ENCODE data around the gene RNFT2.

The RNFT2 gene

DNA sequence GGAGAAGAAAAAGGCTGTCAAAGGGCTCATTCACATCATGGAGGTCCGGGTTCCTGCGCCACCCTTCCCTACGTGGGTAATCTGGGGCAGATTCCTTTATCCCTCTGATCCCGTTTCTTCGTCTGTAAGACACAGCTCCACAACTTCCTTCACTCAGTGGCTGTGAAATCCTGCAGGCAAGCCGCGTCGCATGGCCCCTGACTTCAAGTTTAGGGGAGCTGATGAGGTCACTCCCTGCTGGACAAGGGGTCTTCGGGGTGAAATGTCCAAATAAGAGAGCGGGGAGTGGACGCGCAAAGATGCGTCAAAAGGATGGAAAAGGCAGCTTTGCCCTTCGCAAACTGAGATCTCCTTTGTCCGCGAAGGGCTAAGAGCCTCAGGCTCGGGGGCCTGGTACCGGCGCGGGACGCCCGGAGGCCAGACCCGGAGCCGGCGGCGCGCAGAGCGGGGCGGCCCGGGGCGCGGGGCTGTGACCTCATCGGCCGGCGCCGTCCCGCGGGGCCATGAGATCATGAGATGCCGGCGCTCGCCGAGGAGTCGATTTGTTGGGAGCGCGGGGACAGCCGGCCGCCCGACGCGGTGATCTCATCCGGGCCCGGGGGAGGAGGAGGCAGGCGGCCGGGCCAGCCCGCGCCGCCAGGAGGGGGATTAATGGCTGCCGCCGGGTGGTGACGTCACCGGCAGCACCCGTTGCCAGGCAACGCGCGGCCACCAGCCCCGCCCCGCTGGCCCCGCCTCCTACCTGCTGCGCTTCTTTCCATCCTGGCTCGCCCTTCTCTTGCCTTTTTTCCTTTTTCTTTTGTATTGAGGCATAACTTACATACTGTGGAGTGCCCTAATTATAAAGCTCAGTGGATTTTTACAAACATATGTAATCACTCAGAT lies 81.1 kb downstream of the RNFT2 start (continued):
- TF ChIP-seq ZNF112 (tag by site-specific recombination; IDR thresholded peaks at IDR 0.05) (no peak), ZNF174 (tag by site-specific recombination; IDR thresholded peaks at IDR 0.05) (no peak), KLF7 (tag by site-specific recombination; IDR thresholded peaks at IDR 0.05; ENCODE audit: borderline replicate concordance) (no peak), ZFHX2 (tag by site-specific recombination; conservative IDR thresholded peaks at IDR 0.05) (peak; percentile 77), ZNF214 (tag by site-specific recombination; IDR thresholded peaks at IDR 0.05; ENCODE audit: borderline replicate concordance) (no peak), ZNF16 (tag by site-specific recombination; IDR thresholded peaks at IDR 0.05; ENCODE audit: low read depth) (no peak), ZNF10 (tag by site-specific recombination; IDR thresholded peaks at IDR 0.05) (0 out of 2 replicates have a peak, but pooled peaks have one; percentile 34), YY1 (tag by site-specific recombination; IDR thresholded peaks at IDR 0.05) (peak; percentile 87), OSR2 (tag by site-specific recombination; IDR thresholded peaks at IDR 0.05) (peak; percentile 42; the same call in 1 of the 2 replicates), ZBTB17 (tag by site-specific recombination; IDR thresholded peaks at IDR 0.05) (peak; percentile 87; the same call in 1 of the 2 replicates), KLF8 (tag by site-specific recombination; IDR thresholded peaks at IDR 0.05) (peak; percentile 82), IKZF3 (tag by site-specific recombination; IDR thresholded peaks at IDR 0.05) (peak; percentile 94), ZNF133 (tag by site-specific recombination; IDR thresholded peaks at IDR 0.05) (no peak), SP3 (tag by site-specific recombination; IDR thresholded peaks at IDR 0.05) (peak; percentile 78), ZNF23 (tag by site-specific recombination; IDR thresholded peaks at IDR 0.05; ENCODE audit: borderline replicate concordance) (no peak), ZNF140 (tag by site-specific recombination; IDR thresholded peaks at IDR 0.05) (no peak), ZNF391 (tag by site-specific recombination; IDR thresholded peaks at IDR 0.05; ENCODE audit: borderline replicate concordance, low read depth) (no peak), ZBTB8A (tag by site-specific recombination; IDR thresholded peaks at IDR 0.05) (peak; percentile 46), ZNF341 (tag by site-specific recombination; IDR thresholded peaks at IDR 0.05; ENCODE audit: low read depth) (peak; percentile 61), HOXD13 (CRISPR knock-in tag; IDR thresholded peaks at IDR 0.05; ENCODE audit: borderline replicate concordance) (no peak), ZBTB1 (tag by site-specific recombination; IDR thresholded peaks at IDR 0.05) (0 out of 2 replicates have a peak, but pooled peaks have one; percentile 21), ZNF529 (tag by site-specific recombination; IDR thresholded peaks at IDR 0.05; ENCODE audit: insufficient replicate concordance) (no peak), ZNF416 (tag by site-specific recombination; IDR thresholded peaks at IDR 0.05) (no peak), ZNF571 (tag by site-specific recombination; IDR thresholded peaks at IDR 0.05) (no peak), ZNF521 (tag by site-specific recombination; IDR thresholded peaks at IDR 0.05) (no peak), ZNF677 (tag by site-specific recombination; IDR thresholded peaks at IDR 0.05) (0 out of 2 replicates have a peak, but pooled peaks have one; percentile 7), YY2 (tag by site-specific recombination; IDR thresholded peaks at IDR 0.05) (peak; percentile 79), GLI4 (tag by site-specific recombination; IDR thresholded peaks at IDR 0.05) (no peak)
- TF ChIP-seq, protein P1, sequence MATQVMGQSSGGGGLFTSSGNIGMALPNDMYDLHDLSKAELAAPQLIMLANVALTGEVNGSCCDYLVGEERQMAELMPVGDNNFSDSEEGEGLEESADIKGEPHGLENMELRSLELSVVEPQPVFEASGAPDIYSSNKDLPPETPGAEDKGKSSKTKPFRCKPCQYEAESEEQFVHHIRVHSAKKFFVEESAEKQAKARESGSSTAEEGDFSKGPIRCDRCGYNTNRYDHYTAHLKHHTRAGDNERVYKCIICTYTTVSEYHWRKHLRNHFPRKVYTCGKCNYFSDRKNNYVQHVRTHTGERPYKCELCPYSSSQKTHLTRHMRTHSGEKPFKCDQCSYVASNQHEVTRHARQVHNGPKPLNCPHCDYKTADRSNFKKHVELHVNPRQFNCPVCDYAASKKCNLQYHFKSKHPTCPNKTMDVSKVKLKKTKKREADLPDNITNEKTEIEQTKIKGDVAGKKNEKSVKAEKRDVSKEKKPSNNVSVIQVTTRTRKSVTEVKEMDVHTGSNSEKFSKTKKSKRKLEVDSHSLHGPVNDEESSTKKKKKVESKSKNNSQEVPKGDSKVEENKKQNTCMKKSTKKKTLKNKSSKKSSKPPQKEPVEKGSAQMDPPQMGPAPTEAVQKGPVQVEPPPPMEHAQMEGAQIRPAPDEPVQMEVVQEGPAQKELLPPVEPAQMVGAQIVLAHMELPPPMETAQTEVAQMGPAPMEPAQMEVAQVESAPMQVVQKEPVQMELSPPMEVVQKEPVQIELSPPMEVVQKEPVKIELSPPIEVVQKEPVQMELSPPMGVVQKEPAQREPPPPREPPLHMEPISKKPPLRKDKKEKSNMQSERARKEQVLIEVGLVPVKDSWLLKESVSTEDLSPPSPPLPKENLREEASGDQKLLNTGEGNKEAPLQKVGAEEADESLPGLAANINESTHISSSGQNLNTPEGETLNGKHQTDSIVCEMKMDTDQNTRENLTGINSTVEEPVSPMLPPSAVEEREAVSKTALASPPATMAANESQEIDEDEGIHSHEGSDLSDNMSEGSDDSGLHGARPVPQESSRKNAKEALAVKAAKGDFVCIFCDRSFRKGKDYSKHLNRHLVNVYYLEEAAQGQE (tag by site-specific recombination; IDR thresholded peaks at IDR 0.05) = no peak
- TF ChIP-seq, protein P2, sequence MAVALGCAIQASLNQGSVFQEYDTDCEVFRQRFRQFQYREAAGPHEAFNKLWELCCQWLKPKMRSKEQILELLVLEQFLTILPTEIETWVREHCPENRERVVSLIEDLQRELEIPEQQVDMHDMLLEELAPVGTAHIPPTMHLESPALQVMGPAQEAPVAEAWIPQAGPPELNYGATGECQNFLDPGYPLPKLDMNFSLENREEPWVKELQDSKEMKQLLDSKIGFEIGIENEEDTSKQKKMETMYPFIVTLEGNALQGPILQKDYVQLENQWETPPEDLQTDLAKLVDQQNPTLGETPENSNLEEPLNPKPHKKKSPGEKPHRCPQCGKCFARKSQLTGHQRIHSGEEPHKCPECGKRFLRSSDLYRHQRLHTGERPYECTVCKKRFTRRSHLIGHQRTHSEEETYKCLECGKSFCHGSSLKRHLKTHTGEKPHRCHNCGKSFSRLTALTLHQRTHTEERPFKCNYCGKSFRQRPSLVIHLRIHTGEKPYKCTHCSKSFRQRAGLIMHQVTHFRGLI (tag by site-specific recombination; IDR thresholded peaks at IDR 0.05) = peak; percentile 59; the same call in 1 of the 2 replicates
- TF ChIP-seq, protein P3, sequence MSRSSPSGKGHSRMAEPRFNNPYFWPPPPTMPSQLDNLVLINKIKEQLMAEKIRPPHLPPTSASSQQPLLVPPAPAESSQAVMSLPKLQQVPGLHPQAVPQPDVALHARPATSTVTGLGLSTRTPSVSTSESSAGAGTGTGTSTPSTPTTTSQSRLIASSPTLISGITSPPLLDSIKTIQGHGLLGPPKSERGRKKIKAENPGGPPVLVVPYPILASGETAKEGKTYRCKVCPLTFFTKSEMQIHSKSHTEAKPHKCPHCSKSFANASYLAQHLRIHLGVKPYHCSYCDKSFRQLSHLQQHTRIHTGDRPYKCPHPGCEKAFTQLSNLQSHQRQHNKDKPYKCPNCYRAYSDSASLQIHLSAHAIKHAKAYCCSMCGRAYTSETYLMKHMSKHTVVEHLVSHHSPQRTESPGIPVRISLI (tag by site-specific recombination; IDR thresholded peaks at IDR 0.05) = no peak
- TF ChIP-seq, protein P4, sequence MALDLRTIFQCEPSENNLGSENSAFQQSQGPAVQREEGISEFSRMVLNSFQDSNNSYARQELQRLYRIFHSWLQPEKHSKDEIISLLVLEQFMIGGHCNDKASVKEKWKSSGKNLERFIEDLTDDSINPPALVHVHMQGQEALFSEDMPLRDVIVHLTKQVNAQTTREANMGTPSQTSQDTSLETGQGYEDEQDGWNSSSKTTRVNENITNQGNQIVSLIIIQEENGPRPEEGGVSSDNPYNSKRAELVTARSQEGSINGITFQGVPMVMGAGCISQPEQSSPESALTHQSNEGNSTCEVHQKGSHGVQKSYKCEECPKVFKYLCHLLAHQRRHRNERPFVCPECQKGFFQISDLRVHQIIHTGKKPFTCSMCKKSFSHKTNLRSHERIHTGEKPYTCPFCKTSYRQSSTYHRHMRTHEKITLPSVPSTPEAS (tag by site-specific recombination; IDR thresholded peaks at IDR 0.05) = no peak
